ENCODE measurements around the gene UHRF1. TPM values are rescaled to one million over a fixed set of nuclear protein-coding genes. Genes with fewer than 3 reads are reported as not detected.
A peak's percentile ranks its signal among the peaks of the same experiment; 100 is the strongest.

Gene UHRF1
- total and polyA plus RNA-seq, 2 of the 13 experiments (the other 11 are each of a cell fraction or from before 2014, with no cell fraction given) = 6.8 to 78.4 TPM

GRCh38 chr19:4891066-4891465, 18.2 kb upstream of the UHRF1 start:
- Histone ChIP-seq H4K20me1 (ENCODE audit: insufficient read depth, low read length) (no peaks in the 10 kb centered on the region), H3K4me1 (ENCODE audit: insufficient read depth, low read length) (peaks cover 32% of the 10 kb centered on the region), H3K9ac (ENCODE audit: insufficient read depth, low read depth, low read length) (no peak overlapping the region), H3K4me3 (replicated peaks in 1 of 3; ENCODE audit: insufficient read depth in 1 of 3, low read depth in 2 of 3, low read length in 3 of 3) (peak overlapping the region in 1 of 3 experiments; percentile 57; a peak in 2 of 6 replicates), H3K36me3 (replicated peaks in 1 of 2; ENCODE audit: control insufficient read depth in 1 of 2, insufficient read depth in 2 of 2, low read length in 2 of 2) (no peaks in the 10 kb centered on the region), H3K79me2 (ENCODE audit: insufficient read depth, low read length) (no peaks in the 10 kb centered on the region), H3K9me3 (ENCODE audit: low read length) (no peaks in the 10 kb centered on the region), H3K27me3 (ENCODE audit: control insufficient read depth in 1 of 2, insufficient read depth in 2 of 2, low read length in 2 of 2) (peaks cover 3 to 20% of the 10 kb centered on the region in 2 experiments; a peak in 2 of 5 replicates), H3K4me2 (ENCODE audit: low read depth, low read length) (peak overlapping the region; percentile 65), H2AFZ (ENCODE audit: low read length) (no peak overlapping the region), H3K27ac (ENCODE audit: extremely low read length, insufficient read depth, low read length) (no peak overlapping the region)
- POLR2A ChIA-PET = interaction anchor here (1.2 kb wide), 1 partner anchor 17 kb away, joined by 3 read pairs; no protein-coding TSS in a partner anchor
- WGBS (ENCODE audit: low lambda C conversion rate) = 19% methylated on average over 6 of the region's 22 CpGs
- ATAC-seq (peak; percentile 64), FAIRE-seq (no peak), DNase-seq (ENCODE audit: low spot score) (no peak)
- CTCF ChIA-PET (ENCODE audit: low intra/inter-chr PET ratio, low total read pairs) = no interaction called here
- BruUV-seq (replicated peaks) = no TSS peak
- in situ Hi-C loops (cut with HindIII; ENCODE audit: extremely low pct_ligation_motif_present, low pct_unique_long_range_greater_than_20kb) (no loop called here), intact Hi-C loops (cut with micrococcal nuclease; ENCODE audit: unreplicated experiment) (loop anchor here (1.0 kb wide), 1 partner anchor 20 kb away; no protein-coding TSS in a partner anchor)
- peak; percentile 42; the same call in 1 of the 2 replicates for TF ChIP-seq ZNF292 (CRISPR knock-in tag; IDR thresholded peaks at IDR 0.05; ENCODE audit: borderline replicate concordance, low read depth)
- no peak for TF ChIP-seq ZBTB40 (IDR thresholded peaks at IDR 0.05)
- TF ChIP-seq ZBTB40 (CRISPR knock-in tag; IDR thresholded peaks at IDR 0.05) = peak; percentile 64; the same call in 1 of the 2 replicates
- 0 out of 2 replicates have a peak, but pooled peaks have one; percentile 8 for TF ChIP-seq ARID5B (CRISPR knock-in tag; IDR thresholded peaks at IDR 0.05)
- peak; percentile 75; the same call in 1 of the 2 replicates for TF ChIP-seq ZBTB38 (CRISPR knock-in tag; IDR thresholded peaks at IDR 0.05)
- TF ChIP-seq FOXC1 (CRISPR knock-in tag; IDR thresholded peaks at IDR 0.05; ENCODE audit: borderline replicate concordance) = no peak
- TF ChIP-seq SP2 (CRISPR knock-in tag; IDR thresholded peaks at IDR 0.05) = no peak
- TF ChIP-seq HHEX (CRISPR knock-in tag; IDR thresholded peaks at IDR 0.05) = no peak
- TF ChIP-seq, protein P1, sequence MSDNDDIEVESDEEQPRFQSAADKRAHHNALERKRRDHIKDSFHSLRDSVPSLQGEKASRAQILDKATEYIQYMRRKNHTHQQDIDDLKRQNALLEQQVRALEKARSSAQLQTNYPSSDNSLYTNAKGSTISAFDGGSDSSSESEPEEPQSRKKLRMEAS (IDR thresholded peaks at IDR 0.05) = peak; percentile 22; the same call in 1 of the 2 replicates
- no peak for TF ChIP-seq KLF13 (CRISPR knock-in tag; IDR thresholded peaks at IDR 0.05)
- TF ChIP-seq NRL (CRISPR knock-in tag; IDR thresholded peaks at IDR 0.05; ENCODE audit: borderline replicate concordance) = peak; percentile 55; the same call in 1 of the 2 replicates
- 0 out of 2 replicates have a peak, but pooled peaks have one; percentile 18 for TF ChIP-seq ZNF788 (CRISPR knock-in tag; IDR thresholded peaks at IDR 0.05; ENCODE audit: borderline replicate concordance)
